OCI-LY1 (cell line): ENCODE results near the gene ANAPC2.

Experiments used
- CTCF ChIP-seq: fragments of 200-600 bp; sonication (generic), shearing (Covaris generic); IDR thresholded peaks from 2 replicates; pipeline ENCODE4 v1.5.1; 2017; ENCODE audit warnings: mild to moderate bottlenecking, antibody characterized with exemption, low read length, moderate library complexity, mixed read lengths
- EZH2 ChIP-seq: fragments of 200-600 bp; sonication (generic), shearing (Covaris generic); IDR thresholded peaks from 2 replicates; pipeline ENCODE4 v1.8.0; 2017; ENCODE audit warnings: borderline replicate concordance, mixed run types, mild to moderate bottlenecking, antibody characterized with exemption, low read length, moderate library complexity, mixed read lengths

- no peak for TF ChIP-seq CTCF
- TF ChIP-seq EZH2, result no peak
Measured at GRCh38 chr9:137140151-137141012, 48.0 kb downstream of the ANAPC2 start.
